GM10266 (cell line): ENCODE data around the gene GRIA4.
"Not testable (repeated sequence)": the region's sequence is repeated elsewhere in the genome, so short reads cannot be mapped to it uniquely, and the experiment has no call there.

Experiments
- DNase-seq: peaks from one replicate; pipeline ENCODE4 v3.0.0; 2012; ENCODE audit errors: extremely low spot score
- TF ChIP-seq, protein P1 (sequence below): IDR thresholded peaks from 2 replicates; pipeline ENCODE4 v1.5.1; 2012; ENCODE audit warnings: mild to moderate bottlenecking, low read depth; ENCODE audit not compliant: control insufficient read depth, insufficient read depth; ENCODE audit errors: missing control alignments

The GRIA4 gene

DNA sequence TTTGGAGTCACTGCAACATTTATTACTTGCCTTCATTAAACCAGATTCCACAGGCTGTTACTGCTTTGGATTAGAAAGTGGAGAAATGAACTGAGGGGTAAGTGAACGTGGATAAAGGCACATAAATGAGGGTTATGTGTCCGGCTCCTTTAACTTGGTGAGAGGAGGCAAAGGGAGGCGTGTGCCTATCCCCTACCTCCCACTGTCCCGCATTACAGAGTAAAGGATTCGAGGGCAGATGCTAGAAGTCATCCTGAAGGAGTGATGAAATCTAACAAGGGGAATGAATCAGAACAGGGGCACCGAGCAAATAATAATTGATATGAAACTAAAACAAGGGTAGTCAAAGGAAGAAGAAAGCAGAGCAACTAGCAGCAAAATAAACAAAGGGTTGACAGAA lies 147.2 kb downstream of the GRIA4 start:
- TF ChIP-seq, protein P1, sequence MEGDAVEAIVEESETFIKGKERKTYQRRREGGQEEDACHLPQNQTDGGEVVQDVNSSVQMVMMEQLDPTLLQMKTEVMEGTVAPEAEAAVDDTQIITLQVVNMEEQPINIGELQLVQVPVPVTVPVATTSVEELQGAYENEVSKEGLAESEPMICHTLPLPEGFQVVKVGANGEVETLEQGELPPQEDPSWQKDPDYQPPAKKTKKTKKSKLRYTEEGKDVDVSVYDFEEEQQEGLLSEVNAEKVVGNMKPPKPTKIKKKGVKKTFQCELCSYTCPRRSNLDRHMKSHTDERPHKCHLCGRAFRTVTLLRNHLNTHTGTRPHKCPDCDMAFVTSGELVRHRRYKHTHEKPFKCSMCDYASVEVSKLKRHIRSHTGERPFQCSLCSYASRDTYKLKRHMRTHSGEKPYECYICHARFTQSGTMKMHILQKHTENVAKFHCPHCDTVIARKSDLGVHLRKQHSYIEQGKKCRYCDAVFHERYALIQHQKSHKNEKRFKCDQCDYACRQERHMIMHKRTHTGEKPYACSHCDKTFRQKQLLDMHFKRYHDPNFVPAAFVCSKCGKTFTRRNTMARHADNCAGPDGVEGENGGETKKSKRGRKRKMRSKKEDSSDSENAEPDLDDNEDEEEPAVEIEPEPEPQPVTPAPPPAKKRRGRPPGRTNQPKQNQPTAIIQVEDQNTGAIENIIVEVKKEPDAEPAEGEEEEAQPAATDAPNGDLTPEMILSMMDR = no peak
- no peak for DNase-seq

DNA sequence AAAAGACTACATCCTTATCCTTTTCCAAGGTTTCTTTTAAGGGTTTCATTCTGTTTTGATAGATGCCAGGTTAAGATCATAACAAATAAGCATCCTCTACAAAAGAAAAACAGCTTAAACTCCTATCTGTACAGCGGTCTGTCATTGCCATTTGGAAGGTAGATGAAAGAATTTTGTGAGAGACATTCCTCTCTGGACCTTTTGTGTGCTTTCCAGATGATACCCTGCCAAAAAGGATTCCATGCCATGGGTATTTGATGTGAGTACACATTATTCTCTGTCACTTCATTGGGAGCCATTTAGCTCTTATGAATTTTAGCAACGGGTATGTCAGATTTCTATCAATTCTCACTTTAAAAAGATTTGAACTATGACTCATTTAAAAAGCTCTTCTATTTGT lies 153.7 kb downstream of the GRIA4 start:
- DNase-seq = no peak
- TF ChIP-seq, protein P1 = no peak

GRCh38 chr11:105767931-105768330 lies 158.1 kb downstream of the GRIA4 start:
- DNase-seq = no peak
- TF ChIP-seq, protein P1 = no peak

GRCh38 chr11:105769627-105770026 lies 159.8 kb downstream of the GRIA4 start:
- TF ChIP-seq, protein P1 = no peak
- no peak for DNase-seq

DNA sequence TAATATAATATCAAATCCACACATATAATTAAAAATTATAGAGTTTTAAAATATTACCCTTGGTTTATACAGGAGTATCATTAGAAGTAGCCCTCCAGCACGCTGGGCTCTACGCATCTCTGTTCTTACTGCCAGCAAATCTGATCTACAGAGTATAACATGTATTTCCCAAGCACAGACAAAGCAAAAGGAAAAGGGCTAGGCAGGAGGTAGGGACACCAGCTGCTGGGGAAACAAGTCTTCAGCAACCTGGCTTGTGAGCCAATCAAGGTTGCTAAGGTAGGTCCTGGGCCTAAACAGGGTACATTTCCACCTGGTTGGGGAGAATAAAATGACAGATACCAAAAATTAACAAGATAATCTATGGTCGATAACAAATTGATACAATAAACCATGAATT lies 163.6 kb downstream of the GRIA4 start:
- DNase-seq = not testable (repeated sequence)

- TF ChIP-seq, protein P1 = no peak
- no peak for DNase-seq
These were observed 165.0 kb downstream of the GRIA4 start for GRCh38 chr11:105774899-105775298.

GRCh38 chr11:105780781-105781525 lies 171.1 kb downstream of the GRIA4 start:
- no peak for DNase-seq
- TF ChIP-seq, protein P1 = no peak

DNA sequence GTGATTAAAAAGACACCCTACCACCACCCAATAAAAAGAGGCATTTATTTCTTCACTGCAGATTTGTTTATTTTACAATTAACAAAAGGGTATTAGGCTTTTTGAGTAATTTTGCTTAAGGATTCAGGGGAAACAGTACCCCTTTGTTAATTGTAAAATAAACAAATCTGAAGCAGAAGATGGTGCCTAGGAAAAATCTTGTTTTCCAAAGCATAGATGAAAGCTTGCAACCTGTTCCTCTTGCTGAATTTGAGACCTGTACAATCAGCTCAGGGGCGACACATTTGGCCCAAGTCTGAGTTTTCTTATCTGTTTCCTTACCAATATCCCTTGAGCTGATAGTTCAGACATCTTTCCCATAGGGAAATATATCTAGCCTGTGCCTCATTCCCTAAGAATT lies 171.9 kb downstream of the GRIA4 start:
- DNase-seq = no peak

More for the DNA sequence above, 171.9 kb downstream of the GRIA4 start:
- TF ChIP-seq, protein P1 = no peak
